Right atrium auricular region (tissue), 2 donors: ENCODE measurements around the gene PRKAG1. TPM values are rescaled to one million over a fixed set of nuclear protein-coding genes. Genes with fewer than 3 reads are reported as not detected.
A peak's percentile ranks its signal among the peaks of the same experiment; 100 is the strongest.

Source experiments
- DNase-seq: peaks from one replicate; pipeline ENCODE4 v3.0.0-alpha.2; 2019; ENCODE audit warnings: low spot score
- H3K27ac ChIP-seq, 2 donors: fragments of 200-600 bp; sonication (generic); 1 replicate in 1 of 2; 2 replicates in 1 of 2; pipeline ENCODE4 v1.5.1; 2016 to 2019
- H3K27me3 ChIP-seq, 2 donors: fragments of 200-600 bp; sonication (generic); one replicate each; pipeline versions ENCODE4 v1.5.1 to v1.6.0; 2017 to 2019
- H3K36me3 ChIP-seq: fragments of 200-600 bp; sonication (generic); one replicate; pipeline ENCODE4 v1.5.1; 2016
- H3K4me1 ChIP-seq, 2 donors: fragments of 200-600 bp; sonication (generic); one replicate each; pipeline versions ENCODE4 v1.5.1 to v1.6.0; 2017 to 2019
- H3K4me3 ChIP-seq, 2 donors: fragments of 200-600 bp; sonication (generic); 1 replicate in 1 of 2; 2 replicates in 1 of 2; pipeline ENCODE4 v1.5.1; 2017 to 2019; ENCODE audit warnings: mild to moderate bottlenecking in 1 of 2, moderate library complexity in 1 of 2
- H3K9me3 ChIP-seq, 2 donors: fragments of 200-600 bp; sonication (generic); one replicate each; pipeline ENCODE4 v1.5.1; 2019
- CTCF ChIP-seq, 2 donors: fragments of 200-600 bp; sonication (generic); IDR thresholded peaks; one replicate each; pipeline ENCODE4 v1.5.1; 2019; ENCODE audit warnings: antibody characterized with exemption in 2 of 2
- total RNA-seq, 2 donors: library from RNA; depleted of rRNA; stranded (reverse); fragments of >200 nt; gene quantifications; one replicate each; pipeline ENCODE4 v1.1.0, GENCODE V29; 2016

The PRKAG1 gene
- total RNA-seq, 2 donors from 2014 or later = 68.5 to 74.8 TPM

GRCh38 chr12:48993787-48994186 lies 24.8 kb downstream of the PRKAG1 start:
- Histone ChIP-seq H3K36me3 (no peaks in the 10 kb centered on the region), H3K27me3 (peaks cover 8 to 14% of the 10 kb centered on the region in 2 donors)
- TF ChIP-seq CTCF (IDR thresholded peaks at IDR 0.05) = no peak

GRCh38 chr12:48991247-48992050 lies 27.1 kb downstream of the PRKAG1 start:
- no peak for DNase-seq
- no peak for TF ChIP-seq CTCF (IDR thresholded peaks at IDR 0.05)
- Histone ChIP-seq H3K9me3 (no peaks in the 10 kb centered on the region), H3K36me3 (no peaks in the 10 kb centered on the region), H3K4me1 (peaks cover 0 to 10% of the 10 kb centered on the region in 2 donors), H3K27me3 (peaks cover 6 to 8% of the 10 kb centered on the region in 2 donors), H3K27ac (no peak overlapping the region), H3K4me3 (no peak overlapping the region)

More at GRCh38 chr12:48993787-48994186, 24.8 kb downstream of the PRKAG1 start:
- no peak overlapping the region for H3K4me3 ChIP-seq
- no peak for DNase-seq
- peaks cover 0 to 33% of the 10 kb centered on the region in 2 donors for H3K4me1 ChIP-seq
- H3K27ac ChIP-seq = no peak overlapping the region
- no peaks in the 10 kb centered on the region for H3K9me3 ChIP-seq

- Histone ChIP-seq H3K27me3 (peaks cover 6 to 8% of the 10 kb centered on the region in 2 donors), H3K4me3 (no peak overlapping the region), H3K36me3 (no peaks in the 10 kb centered on the region), H3K9me3 (no peaks in the 10 kb centered on the region), H3K27ac (no peak overlapping the region), H3K4me1 (peaks cover 0 to 17% of the 10 kb centered on the region in 2 donors)
- no peak for TF ChIP-seq CTCF (IDR thresholded peaks at IDR 0.05)
- no peak for DNase-seq
Measured at GRCh38 chr12:48990552-48990951, 28.0 kb downstream of the PRKAG1 start.

GRCh38 chr12:48988030-48988649 lies 30.4 kb downstream of the PRKAG1 start:
- Histone ChIP-seq H3K27me3 (no peaks in the 10 kb centered on the region), H3K4me1 (peaks cover 0 to 12% of the 10 kb centered on the region in 2 donors), H3K36me3 (no peaks in the 10 kb centered on the region), H3K9me3 (no peaks in the 10 kb centered on the region), H3K4me3 (no peak overlapping the region), H3K27ac (no peak overlapping the region)
- TF ChIP-seq CTCF (IDR thresholded peaks at IDR 0.05) = peak; percentile 75 to 92
- no peak for DNase-seq

GRCh38 chr12:48986720-48987291 lies 31.8 kb downstream of the PRKAG1 start:
- H3K9me3 ChIP-seq = no peaks in the 10 kb centered on the region
- DNase-seq = no peak
- peaks cover 0 to 12% of the 10 kb centered on the region in 2 donors for H3K4me1 ChIP-seq
- H3K27ac ChIP-seq = no peak overlapping the region
- H3K4me3 ChIP-seq = no peak overlapping the region
- no peaks in the 10 kb centered on the region for H3K36me3 ChIP-seq
- TF ChIP-seq CTCF (IDR thresholded peaks at IDR 0.05) = no peak
- peaks cover 0 to under 1% of the 10 kb centered on the region in 2 donors for H3K27me3 ChIP-seq
